Activated T-cell treated with anti-CD3 and anti-CD28 coated beads, Interleukin-2, amount 50 U/mL, for 4 hours (primary cell): Measurements from ENCODE around the gene PRR15. TPM values are rescaled to one million over a fixed set of nuclear protein-coding genes. Genes with fewer than 3 reads are reported as not detected.

ENCODE experiments used
- ATAC-seq, 2 donors: fragments of 200-7000 bp; cut with Tn5 transposase; one replicate each; pipeline ENCODE4 v1.10.0; 2021
- DNase-seq: peaks from one replicate; pipeline ENCODE4 v3.0.0-alpha.2; 2020
- H3K27me3 Mint-ChIP-seq: one replicate; pipeline ENCODE4 v1.8.0; 2021; ENCODE audit warnings: low read depth, mixed read lengths
- H3K36me3 Mint-ChIP-seq: one replicate; pipeline ENCODE4 v1.8.0; 2022; ENCODE audit warnings: mixed read lengths; ENCODE audit not compliant: insufficient read depth
- H3K4me1 Mint-ChIP-seq: one replicate; pipeline ENCODE4 v1.8.0; 2021; ENCODE audit warnings: low read depth, mixed read lengths
- H3K4me3 Mint-ChIP-seq: one replicate; pipeline ENCODE4 v1.8.0; 2021; ENCODE audit warnings: mild to moderate bottlenecking, moderate library complexity, mixed read lengths
- H3K9me3 Mint-ChIP-seq: one replicate; pipeline ENCODE4 v1.8.0; 2021; ENCODE audit warnings: mixed read lengths
- total RNA-seq, 3 donors: library from RNA; stranded (reverse); gene quantifications; one replicate each; pipeline ENCODE4 v1.2.1, GENCODE V29; 2021

PRR15 gene
- total RNA-seq, 3 donors from 2014 or later = 0.11 TPM; not detected in 1

DNA sequence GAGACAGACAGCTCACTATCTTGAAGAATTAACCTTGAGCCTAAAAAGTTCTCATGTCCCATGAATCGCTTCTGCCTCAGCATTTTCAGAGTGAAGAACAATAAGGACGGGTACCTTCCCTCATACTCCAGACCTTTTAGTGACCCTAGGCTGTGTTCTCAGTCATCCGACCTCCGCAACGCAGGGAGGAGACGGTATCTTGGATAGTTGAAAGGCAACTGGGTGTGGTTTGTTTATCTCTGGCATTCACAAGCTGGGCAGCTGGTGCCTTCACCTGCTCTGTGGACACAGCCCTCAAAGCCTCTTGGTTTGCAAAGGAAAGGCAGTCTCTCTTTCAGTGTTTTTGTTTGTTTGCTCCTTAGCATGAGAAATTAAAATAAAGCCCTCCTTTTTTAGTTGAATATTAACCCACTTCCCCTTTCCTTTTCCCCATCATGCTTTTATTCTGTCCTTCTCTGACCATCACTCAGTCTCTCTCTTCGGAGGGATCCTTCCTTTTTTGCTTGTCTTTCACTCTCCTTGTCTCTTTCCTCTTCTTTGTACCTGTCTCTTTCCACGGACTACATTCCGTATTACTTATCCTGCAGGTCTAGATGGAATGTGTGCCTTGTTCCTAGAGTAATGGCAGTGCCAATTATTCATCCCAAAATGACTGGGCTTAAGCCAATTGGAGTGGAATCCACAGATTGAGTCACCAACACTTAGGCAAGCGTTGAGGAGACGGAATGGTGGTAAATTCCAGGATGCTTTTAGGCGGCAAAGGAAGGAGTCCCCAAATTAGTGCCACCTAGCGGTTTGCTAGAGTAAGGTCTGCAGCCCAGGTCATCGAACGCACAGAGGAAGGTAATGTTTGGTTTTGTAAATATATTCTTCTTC is 45.8 kb downstream of the PRR15 start:
- no peak overlapping the region for H3K4me3 Mint-ChIP-seq
- no peak for ATAC-seq

DNA sequence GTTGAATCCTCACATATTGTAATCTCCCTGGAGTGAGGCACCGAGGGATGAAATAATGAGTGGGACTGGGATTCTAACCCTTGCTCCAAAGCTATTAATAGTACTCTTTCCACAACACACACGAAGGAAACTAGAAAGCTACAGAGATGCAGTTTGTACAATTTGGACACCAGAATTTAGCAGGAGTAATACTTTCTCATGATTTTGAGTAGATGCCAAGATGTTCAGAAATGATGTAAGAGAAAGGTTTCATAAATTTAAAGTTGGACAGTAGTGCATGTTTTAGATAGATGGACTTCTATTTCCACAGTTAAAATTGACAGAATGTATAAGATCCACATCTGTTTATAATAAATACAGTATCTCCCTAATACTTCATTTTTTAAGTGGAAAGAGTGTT is 46.5 kb downstream of the PRR15 start:
- H3K4me1 Mint-ChIP-seq = no peaks in the 10 kb centered on the region
- no peaks in the 10 kb centered on the region for H3K9me3 Mint-ChIP-seq
- ATAC-seq (no peak), DNase-seq (no peak)
- H3K36me3 Mint-ChIP-seq = no peaks in the 10 kb centered on the region
- peaks cover 8% of the 10 kb centered on the region for H3K27me3 Mint-ChIP-seq
- no peak overlapping the region for H3K4me3 Mint-ChIP-seq

More for the DNA sequence above, 45.8 kb downstream of the PRR15 start:
- no peaks in the 10 kb centered on the region for H3K36me3 Mint-ChIP-seq
- no peaks in the 10 kb centered on the region for H3K4me1 Mint-ChIP-seq
- no peak for DNase-seq
- H3K27me3 Mint-ChIP-seq = peaks cover 7% of the 10 kb centered on the region
- H3K9me3 Mint-ChIP-seq = peaks cover under 1% of the 10 kb centered on the region

GRCh38 chr7:29611941-29612544 is 48.4 kb downstream of the PRR15 start:
- DNase-seq (no peak), ATAC-seq (no peak)
- no peaks in the 10 kb centered on the region for H3K9me3 Mint-ChIP-seq
- H3K4me1 Mint-ChIP-seq = no peaks in the 10 kb centered on the region
- no peak overlapping the region for H3K4me3 Mint-ChIP-seq
- peaks cover 8% of the 10 kb centered on the region for H3K27me3 Mint-ChIP-seq
- H3K36me3 Mint-ChIP-seq = no peaks in the 10 kb centered on the region

- no peak for ATAC-seq
These were observed 49.0 kb downstream of the PRR15 start for GRCh38 chr7:29612596-29612995.

DNA sequence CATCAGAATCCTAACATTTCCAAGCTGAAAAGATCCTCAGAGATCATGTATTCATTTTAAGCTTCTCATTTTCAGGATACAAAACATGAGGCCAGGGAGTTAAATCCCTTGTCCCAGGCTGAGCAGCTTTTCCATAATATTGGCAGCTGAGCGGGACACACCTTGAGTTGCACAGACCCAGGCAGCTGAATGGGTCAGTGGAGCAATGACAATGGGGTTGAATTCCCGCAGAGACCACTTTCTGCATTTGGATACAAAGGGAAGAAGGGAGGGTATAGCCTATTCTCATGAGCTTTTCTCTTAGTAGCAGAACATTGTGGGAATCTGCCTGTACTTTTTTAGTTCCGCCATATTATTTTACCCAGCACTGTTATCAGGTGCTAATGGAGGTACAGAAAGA is 49.5 kb downstream of the PRR15 start:
- no peak overlapping the region for H3K4me3 Mint-ChIP-seq
- DNase-seq = no peak
- ATAC-seq = no peak
- H3K27me3 Mint-ChIP-seq = peaks cover 14% of the 10 kb centered on the region
- no peaks in the 10 kb centered on the region for H3K9me3 Mint-ChIP-seq
- H3K36me3 Mint-ChIP-seq = no peaks in the 10 kb centered on the region
- no peaks in the 10 kb centered on the region for H3K4me1 Mint-ChIP-seq

More at GRCh38 chr7:29612596-29612995, 49.0 kb downstream of the PRR15 start:
- DNase-seq = no peak
- H3K9me3 Mint-ChIP-seq = no peaks in the 10 kb centered on the region
- H3K36me3 Mint-ChIP-seq = no peaks in the 10 kb centered on the region
- H3K4me1 Mint-ChIP-seq = no peaks in the 10 kb centered on the region
- peaks cover 13% of the 10 kb centered on the region for H3K27me3 Mint-ChIP-seq
- no peak overlapping the region for H3K4me3 Mint-ChIP-seq

- H3K36me3 Mint-ChIP-seq = no peaks in the 10 kb centered on the region
- H3K4me1 Mint-ChIP-seq = no peaks in the 10 kb centered on the region
- DNase-seq (no peak), ATAC-seq (no peak)
- no peaks in the 10 kb centered on the region for H3K9me3 Mint-ChIP-seq
- H3K4me3 Mint-ChIP-seq = no peak overlapping the region
- H3K27me3 Mint-ChIP-seq = peaks cover 13% of the 10 kb centered on the region
These were observed 50.6 kb downstream of the PRR15 start for GRCh38 chr7:29614229-29614628.

Other genes with a start within 250 kb of the PRR15 start
- gene WIPF3, start 242.7 kb downstream of the PRR15 start, total RNA-seq = not detected